ENCODE data around the gene C6orf58. TPM values are rescaled to one million over a fixed set of nuclear protein-coding genes. Genes with fewer than 3 reads are reported as not detected.
"Not testable (repeated sequence)": the region's sequence is repeated elsewhere in the genome, so short reads cannot be mapped to it uniquely, and the experiment has no call there.

C6orf58 gene
- total and polyA plus RNA-seq, 12 donors, result 0.22 TPM; not detected in 11

DNA sequence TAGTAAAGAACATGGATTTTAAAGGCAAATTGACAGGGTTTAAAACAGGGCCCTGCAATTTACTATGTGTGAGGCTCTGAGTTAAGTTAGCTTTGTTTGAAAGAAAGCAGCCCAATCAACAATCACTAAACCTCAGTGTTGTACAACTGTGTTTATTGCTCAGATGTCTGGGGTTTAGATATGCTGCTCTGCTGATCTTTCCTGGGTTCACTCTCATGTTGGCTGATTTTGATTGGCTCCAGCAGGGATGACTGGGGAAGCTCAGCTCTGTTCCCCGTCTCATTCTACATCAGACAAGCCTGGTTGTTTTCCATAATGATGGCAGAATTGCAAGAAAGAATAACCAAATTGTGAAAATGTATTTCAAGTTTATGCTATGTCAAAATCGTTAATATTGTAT lies 10.9 kb downstream of the C6orf58 start:
- intact Hi-C loops (cut with DNase I), result no loop called here
- WGBS, 4 donors, result 65 to 73% (median 72%) methylated on average over 2 of the region's 2 CpGs
- H3K4me3 ChIP-seq, result no peak overlapping the region
- no peaks in the 10 kb centered on the region for H3K4me1 ChIP-seq (replicated peaks in 1 of 2)
- H3K36me3 ChIP-seq (replicated peaks in 1 of 2), result no peaks in the 10 kb centered on the region
- no peak for TF ChIP-seq POLR2A (IDR thresholded peaks at IDR 0.05)
- TF ChIP-seq, protein P1, sequence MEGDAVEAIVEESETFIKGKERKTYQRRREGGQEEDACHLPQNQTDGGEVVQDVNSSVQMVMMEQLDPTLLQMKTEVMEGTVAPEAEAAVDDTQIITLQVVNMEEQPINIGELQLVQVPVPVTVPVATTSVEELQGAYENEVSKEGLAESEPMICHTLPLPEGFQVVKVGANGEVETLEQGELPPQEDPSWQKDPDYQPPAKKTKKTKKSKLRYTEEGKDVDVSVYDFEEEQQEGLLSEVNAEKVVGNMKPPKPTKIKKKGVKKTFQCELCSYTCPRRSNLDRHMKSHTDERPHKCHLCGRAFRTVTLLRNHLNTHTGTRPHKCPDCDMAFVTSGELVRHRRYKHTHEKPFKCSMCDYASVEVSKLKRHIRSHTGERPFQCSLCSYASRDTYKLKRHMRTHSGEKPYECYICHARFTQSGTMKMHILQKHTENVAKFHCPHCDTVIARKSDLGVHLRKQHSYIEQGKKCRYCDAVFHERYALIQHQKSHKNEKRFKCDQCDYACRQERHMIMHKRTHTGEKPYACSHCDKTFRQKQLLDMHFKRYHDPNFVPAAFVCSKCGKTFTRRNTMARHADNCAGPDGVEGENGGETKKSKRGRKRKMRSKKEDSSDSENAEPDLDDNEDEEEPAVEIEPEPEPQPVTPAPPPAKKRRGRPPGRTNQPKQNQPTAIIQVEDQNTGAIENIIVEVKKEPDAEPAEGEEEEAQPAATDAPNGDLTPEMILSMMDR (IDR thresholded peaks at IDR 0.05), result no peak
- no peaks in the 10 kb centered on the region for H3K27me3 ChIP-seq
- DNase-seq, result no peak
- no peak overlapping the region for H3K27ac ChIP-seq
- no peaks in the 10 kb centered on the region for H3K9me3 ChIP-seq (replicated peaks in 1 of 3)

- DNase-seq, result no peak
- no peak for TF ChIP-seq POLR2A (IDR thresholded peaks at IDR 0.05)
- TF ChIP-seq, protein P1 (IDR thresholded peaks at IDR 0.05), result no peak
- H3K4me3 ChIP-seq, result no peak overlapping the region
- H3K27me3 ChIP-seq, result no peaks in the 10 kb centered on the region
- intact Hi-C loops (cut with DNase I), result no loop called here
- H3K4me1 ChIP-seq (replicated peaks in 1 of 2), result no peaks in the 10 kb centered on the region
- H3K27ac ChIP-seq, result no peak overlapping the region
- no peaks in the 10 kb centered on the region for H3K9me3 ChIP-seq (replicated peaks in 1 of 3)
- no peaks in the 10 kb centered on the region for H3K36me3 ChIP-seq (replicated peaks in 1 of 2)
These were observed 12.2 kb downstream of the C6orf58 start for GRCh38 chr6:127589135-127589534.

GRCh38 chr6:127590344-127590743 lies 13.4 kb downstream of the C6orf58 start:
- TF ChIP-seq POLR2A (IDR thresholded peaks at IDR 0.05), result no peak
- H3K4me3 ChIP-seq, result no peak overlapping the region
- no peaks in the 10 kb centered on the region for H3K27me3 ChIP-seq
- H3K9me3 ChIP-seq (replicated peaks in 1 of 3), result no peaks in the 10 kb centered on the region
- H3K36me3 ChIP-seq (replicated peaks in 1 of 2), result no peaks in the 10 kb centered on the region
- no peaks in the 10 kb centered on the region for H3K4me1 ChIP-seq (replicated peaks in 1 of 2)
- no peak for DNase-seq
- intact Hi-C loops (cut with DNase I), result no loop called here
- WGBS, 4 donors, result 58 to 85% (median 76%) methylated on average over 1 of the region's 1 CpG
- H3K27ac ChIP-seq, result no peak overlapping the region

DNA sequence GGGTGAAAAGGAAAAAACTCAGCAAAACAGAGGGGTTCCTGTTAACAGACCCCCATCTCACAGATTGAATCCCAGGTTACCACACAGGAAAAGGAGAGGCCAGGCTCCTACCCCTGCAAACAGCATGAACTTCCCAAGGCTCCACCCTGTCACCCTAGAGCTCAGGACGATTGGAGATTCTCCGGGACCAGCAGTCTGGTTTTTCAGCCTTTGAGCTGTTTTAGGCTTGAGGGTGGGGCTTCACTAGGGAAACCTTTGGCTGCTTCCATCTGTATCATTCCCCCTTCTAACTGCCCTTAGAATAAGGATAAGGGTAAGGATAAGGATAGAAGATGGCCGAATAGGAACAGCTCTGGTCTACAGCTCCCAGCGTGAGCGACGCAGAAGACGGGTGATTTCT lies 16.0 kb downstream of the C6orf58 start:
- intact Hi-C loops (cut with DNase I), result no loop called here
- DNase-seq, result no peak
- H3K4me1 ChIP-seq (replicated peaks in 1 of 2), result no peaks in the 10 kb centered on the region
- H3K27me3 ChIP-seq, result no peaks in the 10 kb centered on the region
- no peak overlapping the region for H3K27ac ChIP-seq
- TF ChIP-seq, protein P1 (IDR thresholded peaks at IDR 0.05), result no peak
- no peak for TF ChIP-seq POLR2A (IDR thresholded peaks at IDR 0.05)
- H3K9me3 ChIP-seq (replicated peaks in 1 of 3), result no peaks in the 10 kb centered on the region
- 66 to 89% (median 85%) methylated on average over 3 to 7 of the region's 7 CpGs for WGBS, 4 donors
- H3K4me3 ChIP-seq, result no peak overlapping the region
- H3K36me3 ChIP-seq (replicated peaks in 1 of 2), result no peaks in the 10 kb centered on the region

GRCh38 chr6:127593456-127593855 lies 16.5 kb downstream of the C6orf58 start:
- WGBS, 4 donors, result 87 to 93% (median 90%) methylated on average over 5 to 18 of the region's 21 CpGs

More at GRCh38 chr6:127593456-127593855, 16.5 kb downstream of the C6orf58 start:
- H3K27me3 ChIP-seq; DNase-seq; intact Hi-C loops (cut with DNase I); H3K4me1 ChIP-seq (replicated peaks in 1 of 2); H3K27ac ChIP-seq; H3K36me3 ChIP-seq (replicated peaks in 1 of 2); H3K9me3 ChIP-seq (replicated peaks in 1 of 3); H3K4me3 ChIP-seq: not testable (repeated sequence)
